Measurements from ENCODE around the gene COPZ2.

The COPZ2 gene

GRCh38 chr17:47987240-47987835 is 50.3 kb downstream of the COPZ2 start:
- no peak for DNase-seq (ENCODE audit: low read depth in 2 of 3, low spot score in 1 of 3)

GRCh38 chr17:47986520-47986919 is 51.1 kb downstream of the COPZ2 start:
- DNase-seq (ENCODE audit: low read depth in 2 of 3, low spot score in 1 of 3): no peak

- no peak for DNase-seq (ENCODE audit: low read depth in 2 of 3, low spot score in 1 of 3)
Measured at GRCh38 chr17:47983492-47984223, 53.9 kb downstream of the COPZ2 start.

- DNase-seq (ENCODE audit: low read depth in 2 of 3, low spot score in 1 of 3): no peak
Measured at GRCh38 chr17:47982645-47983390, 54.8 kb downstream of the COPZ2 start.

GRCh38 chr17:47982091-47982617 is 55.4 kb downstream of the COPZ2 start:
- DNase-seq (ENCODE audit: low read depth in 2 of 3, low spot score in 1 of 3): no peak

GRCh38 chr17:47981462-47981861 is 56.1 kb downstream of the COPZ2 start:
- DNase-seq (ENCODE audit: low read depth in 2 of 3, low spot score in 1 of 3): no peak

GRCh38 chr17:47980541-47980940 is 57.1 kb downstream of the COPZ2 start:
- DNase-seq (ENCODE audit: low read depth in 2 of 3, low spot score in 1 of 3): no peak

GRCh38 chr17:47978324-47978723 is 59.3 kb downstream of the COPZ2 start:
- DNase-seq (ENCODE audit: low read depth in 2 of 3, low spot score in 1 of 3): peak; percentile 12 to 28 (median 25)
